Measurements from ENCODE around the gene OSBPL3.

DNA sequence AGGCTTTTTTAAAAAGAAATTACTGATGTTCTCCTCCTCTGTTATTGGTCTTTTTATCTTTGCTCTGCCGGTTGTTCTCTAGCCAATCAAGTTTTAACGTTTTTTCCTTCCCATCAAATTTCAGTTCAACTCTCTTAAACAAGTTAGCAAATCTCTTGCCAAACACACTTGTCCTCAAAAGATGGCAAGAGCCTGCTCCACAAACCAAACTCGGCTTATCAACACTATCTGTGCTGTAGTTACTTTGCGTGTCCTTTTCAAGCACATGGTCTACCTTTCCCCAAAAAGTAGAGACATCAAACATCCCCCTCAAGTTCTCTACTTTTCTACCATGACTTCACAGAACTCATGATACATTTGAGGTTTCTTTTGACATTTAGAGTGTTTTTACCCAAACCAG lies 71.3 kb downstream of the OSBPL3 start:
- no peak for TF ChIP-seq ZNF423 (CRISPR knock-in tag; IDR thresholded peaks at IDR 0.05)
- TF ChIP-seq, protein P1, sequence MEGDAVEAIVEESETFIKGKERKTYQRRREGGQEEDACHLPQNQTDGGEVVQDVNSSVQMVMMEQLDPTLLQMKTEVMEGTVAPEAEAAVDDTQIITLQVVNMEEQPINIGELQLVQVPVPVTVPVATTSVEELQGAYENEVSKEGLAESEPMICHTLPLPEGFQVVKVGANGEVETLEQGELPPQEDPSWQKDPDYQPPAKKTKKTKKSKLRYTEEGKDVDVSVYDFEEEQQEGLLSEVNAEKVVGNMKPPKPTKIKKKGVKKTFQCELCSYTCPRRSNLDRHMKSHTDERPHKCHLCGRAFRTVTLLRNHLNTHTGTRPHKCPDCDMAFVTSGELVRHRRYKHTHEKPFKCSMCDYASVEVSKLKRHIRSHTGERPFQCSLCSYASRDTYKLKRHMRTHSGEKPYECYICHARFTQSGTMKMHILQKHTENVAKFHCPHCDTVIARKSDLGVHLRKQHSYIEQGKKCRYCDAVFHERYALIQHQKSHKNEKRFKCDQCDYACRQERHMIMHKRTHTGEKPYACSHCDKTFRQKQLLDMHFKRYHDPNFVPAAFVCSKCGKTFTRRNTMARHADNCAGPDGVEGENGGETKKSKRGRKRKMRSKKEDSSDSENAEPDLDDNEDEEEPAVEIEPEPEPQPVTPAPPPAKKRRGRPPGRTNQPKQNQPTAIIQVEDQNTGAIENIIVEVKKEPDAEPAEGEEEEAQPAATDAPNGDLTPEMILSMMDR (IDR thresholded peaks at IDR 0.05): no peak
- TF ChIP-seq NR2C2 (CRISPR knock-in tag; IDR thresholded peaks at IDR 0.05): no peak
- TF ChIP-seq ZNF416 (CRISPR knock-in tag; IDR thresholded peaks at IDR 0.05): no peak
- TF ChIP-seq ATF1 (CRISPR knock-in tag; IDR thresholded peaks at IDR 0.05): no peak
- no peak for TF ChIP-seq SOX15 (CRISPR knock-in tag; IDR thresholded peaks at IDR 0.05)
